ENCODE results near the gene PPP2R3B. TPM values are rescaled to one million over a fixed set of nuclear protein-coding genes. Genes with fewer than 3 reads are reported as not detected.

PPP2R3B gene
- total and polyA plus RNA-seq, 2 experiments from 2014 or later, result 22.4 to 24.3 TPM

GRCh38 chrX:356385-357034, 30.2 kb downstream of the PPP2R3B start:
- Histone ChIP-seq H3K79me2 (no peaks in the 10 kb centered on the region), H3K4me1 (ENCODE audit: insufficient read depth) (no peaks in the 10 kb centered on the region), H3K4me3 (no peak overlapping the region), H3K27ac (no peak overlapping the region), H3K9me3 (ENCODE audit: low read depth) (no peaks in the 10 kb centered on the region), H3K9me2 (replicated peaks; ENCODE audit: insufficient read depth) (no peaks in the 10 kb centered on the region), H2AFZ (no peak overlapping the region), H3K36me3 (replicated peaks; ENCODE audit: insufficient read depth, low read depth) (no peaks in the 10 kb centered on the region), H4K20me1 (ENCODE audit: insufficient read depth, poor library complexity, severe bottlenecking) (no peaks in the 10 kb centered on the region), H3K27me3 (no peaks in the 10 kb centered on the region), H3K4me2 (no peak overlapping the region)
- TF ChIP-seq, protein P1, sequence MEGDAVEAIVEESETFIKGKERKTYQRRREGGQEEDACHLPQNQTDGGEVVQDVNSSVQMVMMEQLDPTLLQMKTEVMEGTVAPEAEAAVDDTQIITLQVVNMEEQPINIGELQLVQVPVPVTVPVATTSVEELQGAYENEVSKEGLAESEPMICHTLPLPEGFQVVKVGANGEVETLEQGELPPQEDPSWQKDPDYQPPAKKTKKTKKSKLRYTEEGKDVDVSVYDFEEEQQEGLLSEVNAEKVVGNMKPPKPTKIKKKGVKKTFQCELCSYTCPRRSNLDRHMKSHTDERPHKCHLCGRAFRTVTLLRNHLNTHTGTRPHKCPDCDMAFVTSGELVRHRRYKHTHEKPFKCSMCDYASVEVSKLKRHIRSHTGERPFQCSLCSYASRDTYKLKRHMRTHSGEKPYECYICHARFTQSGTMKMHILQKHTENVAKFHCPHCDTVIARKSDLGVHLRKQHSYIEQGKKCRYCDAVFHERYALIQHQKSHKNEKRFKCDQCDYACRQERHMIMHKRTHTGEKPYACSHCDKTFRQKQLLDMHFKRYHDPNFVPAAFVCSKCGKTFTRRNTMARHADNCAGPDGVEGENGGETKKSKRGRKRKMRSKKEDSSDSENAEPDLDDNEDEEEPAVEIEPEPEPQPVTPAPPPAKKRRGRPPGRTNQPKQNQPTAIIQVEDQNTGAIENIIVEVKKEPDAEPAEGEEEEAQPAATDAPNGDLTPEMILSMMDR (IDR thresholded peaks at IDR 0.05; ENCODE audit: poor library complexity), result no peak
- WGBS (ENCODE audit: low lambda C conversion rate, missing lambda C conversion rate), result 84% methylated on average over 17 of the region's 17 CpGs
- no peak for DNase-seq (ENCODE audit: low spot score)

GRCh38 chrX:355329-356050, 31.2 kb downstream of the PPP2R3B start:
- no peaks in the 10 kb centered on the region for H3K36me3 ChIP-seq (replicated peaks; ENCODE audit: insufficient read depth, low read depth)
- H3K79me2 ChIP-seq, result no peaks in the 10 kb centered on the region
- H3K4me3 ChIP-seq, result no peak overlapping the region
- no peak overlapping the region for H3K4me2 ChIP-seq
- H4K20me1 ChIP-seq (ENCODE audit: insufficient read depth, poor library complexity, severe bottlenecking), result no peaks in the 10 kb centered on the region
- no peaks in the 10 kb centered on the region for H3K9me3 ChIP-seq (ENCODE audit: low read depth)
- no peaks in the 10 kb centered on the region for H3K27me3 ChIP-seq
- H2AFZ ChIP-seq, result no peak overlapping the region
- no peaks in the 10 kb centered on the region for H3K4me1 ChIP-seq (ENCODE audit: insufficient read depth)
- no peak for TF ChIP-seq EZH2 (IDR thresholded peaks at IDR 0.05; ENCODE audit: borderline replicate concordance)
- TF ChIP-seq EZH2phosphoT487 (IDR thresholded peaks at IDR 0.05; ENCODE audit: low read depth, severe bottlenecking, unreplicated experiment), result no peak
- TF ChIP-seq, protein P1 (IDR thresholded peaks at IDR 0.05; ENCODE audit: poor library complexity), result no peak
- WGBS (ENCODE audit: low lambda C conversion rate, missing lambda C conversion rate), result 97% methylated on average over 35 of the region's 35 CpGs
- no peak overlapping the region for H3K27ac ChIP-seq
- DNase-seq (ENCODE audit: low spot score), result no peak
- no peaks in the 10 kb centered on the region for H3K9me2 ChIP-seq (replicated peaks; ENCODE audit: insufficient read depth)

DNA sequence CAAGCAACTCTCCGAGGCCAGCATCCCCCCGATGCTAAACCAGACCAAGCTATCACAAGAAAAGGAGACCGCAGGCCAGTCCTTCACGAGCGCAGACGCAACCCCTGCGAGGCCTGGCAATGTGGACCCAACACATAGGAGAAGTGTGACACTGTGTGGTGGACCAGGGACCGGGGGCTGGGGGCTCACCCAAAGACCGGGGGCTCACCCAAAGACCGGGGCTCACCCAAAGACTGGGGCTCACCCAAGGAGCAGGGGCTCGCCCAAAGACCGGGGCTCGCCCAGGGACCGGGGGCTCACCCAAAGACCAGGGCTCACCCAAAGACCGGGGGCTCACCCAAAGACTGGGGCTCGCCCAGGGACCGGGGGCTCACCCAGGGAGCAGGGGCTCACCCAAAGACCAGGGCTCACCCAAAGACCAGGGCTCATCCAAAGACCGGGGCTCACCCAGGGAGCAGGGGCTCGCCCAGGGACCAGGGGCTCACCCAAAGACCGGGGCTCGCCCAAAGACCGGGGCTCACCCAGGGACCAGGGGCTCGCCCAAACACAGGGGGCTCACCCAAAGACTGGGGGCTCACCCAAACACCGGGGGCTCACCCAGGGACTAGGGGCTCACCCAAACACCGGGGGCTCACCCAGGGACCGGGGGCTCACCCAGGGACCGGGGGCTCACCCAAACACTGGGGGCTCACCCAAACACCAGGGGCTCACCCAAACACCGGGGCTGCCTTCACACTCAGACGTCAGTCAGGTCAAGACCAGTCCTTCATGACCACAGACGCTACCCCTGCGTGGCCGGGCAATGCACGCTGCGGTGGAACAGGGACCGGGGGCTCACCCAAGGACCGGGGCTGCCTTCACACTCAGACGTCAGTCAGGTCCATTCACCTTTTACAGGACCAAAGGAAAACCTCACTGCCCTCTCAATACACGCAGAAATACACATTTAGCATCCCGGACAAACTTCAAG, 32.9 kb downstream of the PPP2R3B start:
- Histone ChIP-seq H2AFZ (no peak overlapping the region), H3K4me1 (ENCODE audit: insufficient read depth) (peaks cover 2% of the 10 kb centered on the region), H3K9me3 (ENCODE audit: low read depth) (no peaks in the 10 kb centered on the region), H3K4me2 (no peak overlapping the region), H3K36me3 (replicated peaks; ENCODE audit: insufficient read depth, low read depth) (no peaks in the 10 kb centered on the region), H3K27ac (no peak overlapping the region), H3K9me2 (replicated peaks; ENCODE audit: insufficient read depth) (no peaks in the 10 kb centered on the region), H4K20me1 (ENCODE audit: insufficient read depth, poor library complexity, severe bottlenecking) (no peaks in the 10 kb centered on the region), H3K27me3 (no peaks in the 10 kb centered on the region), H3K4me3 (no peak overlapping the region), H3K79me2 (no peaks in the 10 kb centered on the region)
- WGBS (ENCODE audit: low lambda C conversion rate, missing lambda C conversion rate), result 99% methylated on average over 28 of the region's 39 CpGs
- TF ChIP-seq, protein P1 (IDR thresholded peaks at IDR 0.05; ENCODE audit: poor library complexity), result no peak
- no peak for TF ChIP-seq EZH2phosphoT487 (IDR thresholded peaks at IDR 0.05; ENCODE audit: low read depth, severe bottlenecking, unreplicated experiment)
- DNase-seq (ENCODE audit: low spot score), result no peak
